ENCODE results near the gene DEFB110. TPM values are rescaled to one million over a fixed set of nuclear protein-coding genes. Genes with fewer than 3 reads are reported as not detected.

Gene DEFB110
- total and polyA plus RNA-seq, 2 of the 13 experiments (the other 11 are each of a cell fraction or from before 2014, with no cell fraction given), result not detected

DNA sequence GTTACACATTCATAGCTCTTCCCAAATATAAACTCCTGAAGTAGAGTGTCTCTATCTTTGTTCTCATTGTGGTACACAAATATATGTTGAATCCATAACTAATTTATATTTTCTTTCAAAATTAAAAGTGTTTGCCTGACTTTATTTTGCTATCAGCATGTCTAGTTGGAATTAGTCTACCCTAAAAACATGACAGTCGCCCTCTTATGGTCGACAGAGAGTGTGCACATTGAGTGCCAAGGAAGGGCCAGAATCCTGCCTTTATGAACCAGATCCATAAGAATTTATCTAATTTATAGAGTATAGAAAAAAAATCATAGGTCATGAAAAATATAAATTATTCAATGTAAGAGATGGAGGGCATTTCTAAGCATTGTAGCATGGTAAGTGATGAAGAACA, 40.3 kb upstream of the DEFB110 start:
- ChIA-PET POLR2A (no interaction called here), CTCF (ENCODE audit: low intra/inter-chr PET ratio, low total read pairs) (no interaction called here)
- H3K4me2 ChIP-seq (ENCODE audit: low read depth, low read length), result no peak overlapping the region
- H3K9me3 ChIP-seq (ENCODE audit: low read length), result no peaks in the 10 kb centered on the region
- H3K79me2 ChIP-seq (ENCODE audit: insufficient read depth, low read length), result no peaks in the 10 kb centered on the region
- intact Hi-C loops (cut with micrococcal nuclease; ENCODE audit: unreplicated experiment), result no loop called here
- FAIRE-seq, result peak; percentile 37
- no peaks in the 10 kb centered on the region for H3K36me3 ChIP-seq (replicated peaks in 1 of 2; ENCODE audit: control insufficient read depth in 1 of 2, insufficient read depth in 2 of 2, low read length in 2 of 2)
- no peaks in the 10 kb centered on the region for H4K20me1 ChIP-seq (ENCODE audit: insufficient read depth, low read length)
- H2AFZ ChIP-seq (ENCODE audit: low read length), result no peak overlapping the region
- TF ChIP-seq ZBTB42 (CRISPR knock-in tag; IDR thresholded peaks at IDR 0.05), result no peak
- TF ChIP-seq STAG1 (CRISPR knock-in tag; IDR thresholded peaks at IDR 0.05), result 0 out of 2 replicates have a peak, but pooled peaks have one; percentile 7
- no peak for TF ChIP-seq MED8 (CRISPR knock-in tag; IDR thresholded peaks at IDR 0.05; ENCODE audit: insufficient replicate concordance)
- TF ChIP-seq KDM1A (CRISPR knock-in tag; IDR thresholded peaks at IDR 0.05), result no peak
- TF ChIP-seq, protein P1, sequence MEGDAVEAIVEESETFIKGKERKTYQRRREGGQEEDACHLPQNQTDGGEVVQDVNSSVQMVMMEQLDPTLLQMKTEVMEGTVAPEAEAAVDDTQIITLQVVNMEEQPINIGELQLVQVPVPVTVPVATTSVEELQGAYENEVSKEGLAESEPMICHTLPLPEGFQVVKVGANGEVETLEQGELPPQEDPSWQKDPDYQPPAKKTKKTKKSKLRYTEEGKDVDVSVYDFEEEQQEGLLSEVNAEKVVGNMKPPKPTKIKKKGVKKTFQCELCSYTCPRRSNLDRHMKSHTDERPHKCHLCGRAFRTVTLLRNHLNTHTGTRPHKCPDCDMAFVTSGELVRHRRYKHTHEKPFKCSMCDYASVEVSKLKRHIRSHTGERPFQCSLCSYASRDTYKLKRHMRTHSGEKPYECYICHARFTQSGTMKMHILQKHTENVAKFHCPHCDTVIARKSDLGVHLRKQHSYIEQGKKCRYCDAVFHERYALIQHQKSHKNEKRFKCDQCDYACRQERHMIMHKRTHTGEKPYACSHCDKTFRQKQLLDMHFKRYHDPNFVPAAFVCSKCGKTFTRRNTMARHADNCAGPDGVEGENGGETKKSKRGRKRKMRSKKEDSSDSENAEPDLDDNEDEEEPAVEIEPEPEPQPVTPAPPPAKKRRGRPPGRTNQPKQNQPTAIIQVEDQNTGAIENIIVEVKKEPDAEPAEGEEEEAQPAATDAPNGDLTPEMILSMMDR (CRISPR knock-in tag; IDR thresholded peaks at IDR 0.05), result peak; percentile 34
- H3K4me1 ChIP-seq (ENCODE audit: insufficient read depth, low read length), result no peaks in the 10 kb centered on the region
- no peaks in the 10 kb centered on the region; a peak in 1 of 5 replicates for H3K27me3 ChIP-seq (ENCODE audit: control insufficient read depth in 1 of 2, insufficient read depth in 2 of 2, low read length in 2 of 2)
- no TSS peak for BruUV-seq (replicated peaks)
- in situ Hi-C loops (cut with HindIII; ENCODE audit: extremely low pct_ligation_motif_present, low pct_unique_long_range_greater_than_20kb), result no loop called here
- peak; percentile 16 for DNase-seq (ENCODE audit: low spot score)
- no peak overlapping the region for H3K4me3 ChIP-seq (replicated peaks in 1 of 3; ENCODE audit: insufficient read depth in 1 of 3, low read depth in 2 of 3, low read length in 3 of 3)
- 0% methylated on average over 2 of the region's 2 CpGs for WGBS (ENCODE audit: low lambda C conversion rate)
- H3K9ac ChIP-seq (ENCODE audit: insufficient read depth, low read depth, low read length), result no peak overlapping the region
- ATAC-seq, result peak; percentile 68
- H3K27ac ChIP-seq (ENCODE audit: extremely low read length, insufficient read depth, low read length), result no peak overlapping the region

DNA sequence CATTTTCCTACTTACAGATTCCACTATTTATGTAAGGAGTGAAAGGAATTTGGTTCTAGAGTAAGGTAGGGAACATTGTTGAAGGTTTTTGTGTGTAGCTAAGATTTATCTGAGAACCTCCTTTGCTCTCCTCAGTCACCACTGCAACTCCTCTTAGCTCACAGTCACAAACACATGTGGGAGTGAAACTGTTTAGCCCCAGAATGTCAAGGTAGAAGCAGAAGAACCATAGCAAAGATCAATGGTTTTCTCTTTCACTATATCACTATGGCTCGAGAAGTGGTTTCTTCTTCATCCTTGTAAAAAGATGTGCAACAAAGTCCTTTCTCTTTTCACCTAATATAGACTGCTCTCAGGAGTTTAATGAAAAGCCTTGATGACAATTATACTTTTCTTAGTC, 34.4 kb upstream of the DEFB110 start:
- Histone ChIP-seq H4K20me1 (ENCODE audit: insufficient read depth, low read length) (no peaks in the 10 kb centered on the region), H3K79me2 (ENCODE audit: insufficient read depth, low read length) (no peaks in the 10 kb centered on the region), H3K4me1 (ENCODE audit: insufficient read depth, low read length) (no peaks in the 10 kb centered on the region), H3K36me3 (replicated peaks in 1 of 2; ENCODE audit: control insufficient read depth in 1 of 2, insufficient read depth in 2 of 2, low read length in 2 of 2) (no peaks in the 10 kb centered on the region), H2AFZ (ENCODE audit: low read length) (no peak overlapping the region), H3K4me2 (ENCODE audit: low read depth, low read length) (no peak overlapping the region), H3K27ac (ENCODE audit: extremely low read length, insufficient read depth, low read length) (no peak overlapping the region), H3K9me3 (ENCODE audit: low read length) (no peaks in the 10 kb centered on the region), H3K27me3 (ENCODE audit: control insufficient read depth in 1 of 2, insufficient read depth in 2 of 2, low read length in 2 of 2) (no peaks in the 10 kb centered on the region), H3K9ac (ENCODE audit: insufficient read depth, low read depth, low read length) (no peak overlapping the region), H3K4me3 (replicated peaks in 1 of 3; ENCODE audit: insufficient read depth in 1 of 3, low read depth in 2 of 3, low read length in 3 of 3) (no peak overlapping the region)
- in situ Hi-C loops (cut with HindIII; ENCODE audit: extremely low pct_ligation_motif_present, low pct_unique_long_range_greater_than_20kb) (no loop called here), intact Hi-C loops (cut with micrococcal nuclease; ENCODE audit: unreplicated experiment) (no loop called here)
- ChIA-PET POLR2A (no interaction called here), CTCF (ENCODE audit: low intra/inter-chr PET ratio, low total read pairs) (no interaction called here)
- 3% methylated on average over 1 of the region's 1 CpG for WGBS (ENCODE audit: low lambda C conversion rate)
- TF ChIP-seq SP5 (CRISPR knock-in tag; IDR thresholded peaks at IDR 0.05; ENCODE audit: borderline replicate concordance, low read depth), result no peak
- no peak for TF ChIP-seq BRD4 (CRISPR knock-in tag; IDR thresholded peaks at IDR 0.05)
- TF ChIP-seq ZNF207 (IDR thresholded peaks at IDR 0.05; ENCODE audit: borderline replicate concordance), result no peak
- no peak for TF ChIP-seq PHF5A (CRISPR knock-in tag; IDR thresholded peaks at IDR 0.05; ENCODE audit: low read depth, unreplicated experiment)
- TF ChIP-seq, protein P2, sequence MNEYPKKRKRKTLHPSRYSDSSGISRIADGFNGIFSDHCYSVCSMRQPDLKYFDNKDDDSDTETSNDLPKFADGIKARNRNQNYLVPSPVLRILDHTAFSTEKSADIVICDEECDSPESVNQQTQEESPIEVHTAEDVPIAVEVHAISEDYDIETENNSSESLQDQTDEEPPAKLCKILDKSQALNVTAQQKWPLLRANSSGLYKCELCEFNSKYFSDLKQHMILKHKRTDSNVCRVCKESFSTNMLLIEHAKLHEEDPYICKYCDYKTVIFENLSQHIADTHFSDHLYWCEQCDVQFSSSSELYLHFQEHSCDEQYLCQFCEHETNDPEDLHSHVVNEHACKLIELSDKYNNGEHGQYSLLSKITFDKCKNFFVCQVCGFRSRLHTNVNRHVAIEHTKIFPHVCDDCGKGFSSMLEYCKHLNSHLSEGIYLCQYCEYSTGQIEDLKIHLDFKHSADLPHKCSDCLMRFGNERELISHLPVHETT (CRISPR knock-in tag; conservative IDR thresholded peaks at IDR 0.05), result no peak
- no peak for TF ChIP-seq PPARG (CRISPR knock-in tag; conservative IDR thresholded peaks at IDR 0.05)
- TF ChIP-seq GATA4 (IDR thresholded peaks at IDR 0.05; ENCODE audit: borderline replicate concordance, low read depth), result no peak
- TF ChIP-seq RAD21 (CRISPR knock-in tag; IDR thresholded peaks at IDR 0.05), result no peak
- no peak for TF ChIP-seq ZIK1 (CRISPR knock-in tag; IDR thresholded peaks at IDR 0.05; ENCODE audit: borderline replicate concordance, low read depth)
- TF ChIP-seq, protein P3, sequence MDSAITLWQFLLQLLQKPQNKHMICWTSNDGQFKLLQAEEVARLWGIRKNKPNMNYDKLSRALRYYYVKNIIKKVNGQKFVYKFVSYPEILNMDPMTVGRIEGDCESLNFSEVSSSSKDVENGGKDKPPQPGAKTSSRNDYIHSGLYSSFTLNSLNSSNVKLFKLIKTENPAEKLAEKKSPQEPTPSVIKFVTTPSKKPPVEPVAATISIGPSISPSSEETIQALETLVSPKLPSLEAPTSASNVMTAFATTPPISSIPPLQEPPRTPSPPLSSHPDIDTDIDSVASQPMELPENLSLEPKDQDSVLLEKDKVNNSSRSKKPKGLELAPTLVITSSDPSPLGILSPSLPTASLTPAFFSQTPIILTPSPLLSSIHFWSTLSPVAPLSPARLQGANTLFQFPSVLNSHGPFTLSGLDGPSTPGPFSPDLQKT (CRISPR knock-in tag; IDR thresholded peaks at IDR 0.05; ENCODE audit: borderline replicate concordance), result no peak
- no peak for TF ChIP-seq MAFK (conservative IDR thresholded peaks at IDR 0.05 in 1 of 2, IDR thresholded peaks at IDR 0.05 in 1 of 2; ENCODE audit: low read length in 2 of 2)
- no peak for TF ChIP-seq BCL6 (CRISPR knock-in tag; IDR thresholded peaks at IDR 0.05)
- ATAC-seq, result no peak
- DNase-seq (ENCODE audit: low spot score), result no peak
- FAIRE-seq, result no peak
- no TSS peak for BruUV-seq (replicated peaks)
